ENCODE data around the gene EPHB2.

EPHB2 gene

GRCh38 chr1:22808676-22809483, 98.2 kb downstream of the EPHB2 start:
- TF ChIP-seq ZNF221 (tag by site-specific recombination; IDR thresholded peaks at IDR 0.05; ENCODE audit: borderline replicate concordance) (no peak), ZNF830 (tag by site-specific recombination; IDR thresholded peaks at IDR 0.05; ENCODE audit: low read depth) (no peak), ZNF510 (tag by site-specific recombination; IDR thresholded peaks at IDR 0.05; ENCODE audit: insufficient replicate concordance) (no peak), ZSCAN4 (tag by site-specific recombination; IDR thresholded peaks at IDR 0.05) (no peak)
- Histone ChIP-seq H3K9me3 (ENCODE audit: control insufficient read depth, insufficient read depth, low read depth, low read length) (no peaks in the 10 kb centered on the region), H3K4me3 (ENCODE audit: low read depth, low read length) (no peak overlapping the region), H3K27ac (ENCODE audit: extremely low read depth, low read depth, low read length) (no peak overlapping the region), H3K4me1 (ENCODE audit: control insufficient read depth, insufficient read depth, low read length) (no peaks in the 10 kb centered on the region), H3K36me3 (ENCODE audit: control insufficient read depth in 2 of 2, insufficient read depth in 1 of 2, low read length in 2 of 2) (no peaks in the 10 kb centered on the region)
- ChIA-PET POLR2A (no interaction called here), CTCF (interaction anchor here (0.6 to 1.1 kb wide), 3 partner anchors 52 to 371 kb away, joined by 3 to 5 read pairs (median 3); no protein-coding TSS in a partner anchor)

DNA sequence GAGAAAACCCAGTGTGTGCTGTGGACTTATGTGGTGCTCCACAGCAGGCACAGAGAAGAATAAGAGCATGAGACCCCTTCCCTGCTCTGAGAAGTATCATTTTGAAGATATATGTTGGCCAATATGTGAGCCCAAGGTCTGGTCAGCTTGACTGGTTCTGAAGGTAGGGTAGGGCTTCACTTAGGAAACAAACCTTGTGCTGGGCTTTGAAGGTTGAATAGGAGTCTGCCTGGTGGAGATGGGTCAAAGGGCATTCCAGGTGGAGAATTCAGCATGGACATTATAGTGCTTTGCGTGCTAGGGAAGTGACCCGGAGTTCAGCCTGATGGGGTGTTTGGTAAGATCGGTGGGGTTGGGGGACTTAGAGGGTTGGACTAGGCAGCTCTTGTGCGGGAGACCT, 99.1 kb downstream of the EPHB2 start:
- TF ChIP-seq ZNF10 (tag by site-specific recombination; IDR thresholded peaks at IDR 0.05) (no peak), ZSCAN5A (tag by site-specific recombination; IDR thresholded peaks at IDR 0.05) (no peak), ZFP3 (tag by site-specific recombination; IDR thresholded peaks at IDR 0.05; ENCODE audit: low read depth) (peak; percentile 91)
- H3K9me3 ChIP-seq (ENCODE audit: control insufficient read depth, insufficient read depth, low read depth, low read length) = no peaks in the 10 kb centered on the region
- no peak overlapping the region for H3K4me3 ChIP-seq (ENCODE audit: low read depth, low read length)
- H3K4me1 ChIP-seq (ENCODE audit: control insufficient read depth, insufficient read depth, low read length) = no peaks in the 10 kb centered on the region
- ChIA-PET CTCF (no interaction called here), POLR2A (no interaction called here)
- H3K36me3 ChIP-seq (ENCODE audit: control insufficient read depth in 2 of 2, insufficient read depth in 1 of 2, low read length in 2 of 2) = no peaks in the 10 kb centered on the region
- no peak overlapping the region for H3K27ac ChIP-seq (ENCODE audit: extremely low read depth, low read depth, low read length)

GRCh38 chr1:22810378-22810777, 99.7 kb downstream of the EPHB2 start:
- TF ChIP-seq ZSCAN16 (tag by site-specific recombination; IDR thresholded peaks at IDR 0.05) = no peak
- TF ChIP-seq ZNF704 (tag by site-specific recombination; IDR thresholded peaks at IDR 0.05) = no peak
- no peak for TF ChIP-seq ZBTB11 (tag by site-specific recombination; conservative IDR thresholded peaks at IDR 0.05; ENCODE audit: low read depth)
- TF ChIP-seq ZNF830 (tag by site-specific recombination; IDR thresholded peaks at IDR 0.05; ENCODE audit: low read depth) = no peak
- no peak for TF ChIP-seq ZNF341 (tag by site-specific recombination; IDR thresholded peaks at IDR 0.05; ENCODE audit: low read depth)
- no peak for TF ChIP-seq ZNF292 (tag by site-specific recombination; IDR thresholded peaks at IDR 0.05; ENCODE audit: borderline replicate concordance, low read depth)
- no peak for TF ChIP-seq ZFP3 (tag by site-specific recombination; IDR thresholded peaks at IDR 0.05; ENCODE audit: low read depth)
- TF ChIP-seq REPIN1 (tag by site-specific recombination; IDR thresholded peaks at IDR 0.05; ENCODE audit: low read depth) = no peak
- Histone ChIP-seq H3K4me3 (ENCODE audit: low read depth, low read length) (no peak overlapping the region), H3K9me3 (ENCODE audit: control insufficient read depth, insufficient read depth, low read depth, low read length) (no peaks in the 10 kb centered on the region), H3K36me3 (ENCODE audit: control insufficient read depth in 2 of 2, insufficient read depth in 1 of 2, low read length in 2 of 2) (no peaks in the 10 kb centered on the region), H3K4me1 (ENCODE audit: control insufficient read depth, insufficient read depth, low read length) (no peaks in the 10 kb centered on the region), H3K27ac (ENCODE audit: extremely low read depth, low read depth, low read length) (no peak overlapping the region)
- CTCF ChIA-PET = no interaction called here
- POLR2A ChIA-PET = no interaction called here

Data from HEK293 (cell line).